Stimulated activated CD8-positive, alpha-beta memory T cell treated with anti-CD3 and anti-CD28 coated beads, Interleukin-7, amount 100 ng/mL, for 24 hours (primary cell): ENCODE results near the gene ENAH.

Experiments used
- DNase-seq: peaks from one replicate; pipeline ENCODE4 v3.0.0-alpha.2; 2020; ENCODE audit warnings: low read depth

The ENAH gene

GRCh38 chr1:225453797-225454648, 198.9 kb downstream of the ENAH start:
- DNase-seq: no peak

GRCh38 chr1:225451840-225452515, 200.9 kb downstream of the ENAH start:
- DNase-seq: no peak

DNA sequence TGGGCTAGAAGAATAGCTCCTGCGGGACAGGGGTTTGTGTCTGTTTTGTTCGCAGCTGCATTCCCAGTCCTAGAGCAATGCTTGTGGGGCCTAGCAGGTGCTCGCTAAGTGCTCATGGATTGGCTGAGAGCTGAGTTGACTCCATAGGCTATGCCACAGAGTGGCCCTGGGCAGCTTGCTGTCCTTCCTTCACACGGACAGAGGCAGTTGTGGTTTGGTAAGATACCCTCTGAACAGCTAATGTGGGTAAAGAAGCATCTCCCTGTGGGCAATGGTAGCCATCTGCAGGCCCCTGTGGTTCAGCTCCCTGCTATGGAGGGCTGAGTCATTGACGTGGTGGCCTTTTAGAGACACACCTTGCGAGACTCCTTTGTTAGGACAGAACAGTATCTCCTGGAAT, 201.6 kb downstream of the ENAH start:
- no peak for DNase-seq

GRCh38 chr1:225450491-225451191, 202.3 kb downstream of the ENAH start:
- DNase-seq: no peak

- DNase-seq: no peak
Observed at GRCh38 chr1:225449774-225450173, 203.1 kb downstream of the ENAH start.

- DNase-seq: no peak
Observed at GRCh38 chr1:225449261-225449660, 203.7 kb downstream of the ENAH start.

DNA sequence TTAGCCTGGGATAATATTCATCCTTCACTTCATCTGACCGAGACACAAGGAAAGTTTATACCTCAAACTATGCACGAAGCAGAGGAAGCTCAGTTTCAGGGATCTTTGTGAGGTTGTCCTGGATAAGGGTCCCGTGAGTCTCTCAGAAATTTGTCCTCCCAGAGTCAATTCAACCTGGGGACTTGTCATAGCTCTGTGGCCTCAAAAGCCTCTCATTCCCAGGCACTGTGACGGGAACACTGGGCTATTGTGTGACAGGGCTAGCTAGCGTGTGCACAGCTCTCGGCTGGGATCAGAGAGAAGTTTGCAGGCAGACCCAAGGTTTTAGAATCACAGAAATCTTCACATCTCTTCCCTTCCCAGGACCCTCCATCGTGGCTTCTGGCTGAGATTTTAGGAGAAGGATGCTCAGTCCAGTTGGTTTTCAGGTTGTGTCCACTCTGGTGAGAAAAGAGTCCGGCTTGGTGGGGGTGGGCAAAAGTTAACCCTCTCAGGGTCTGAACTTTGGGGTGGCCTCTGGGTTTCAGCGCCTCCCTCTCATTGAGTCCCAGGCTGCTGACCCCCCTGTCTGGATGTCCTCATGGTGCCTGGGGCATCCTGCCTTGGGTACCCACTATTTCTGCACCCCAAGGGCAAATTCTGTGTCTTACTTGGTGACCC, 204.6 kb downstream of the ENAH start:
- no peak for DNase-seq

GRCh38 chr1:225447650-225448089, 205.3 kb downstream of the ENAH start:
- DNase-seq: no peak

- DNase-seq: no peak
Observed at GRCh38 chr1:225446981-225447615, 205.8 kb downstream of the ENAH start.

- DNase-seq: no peak
Observed at GRCh38 chr1:225446595-225446960, 206.3 kb downstream of the ENAH start.

DNA sequence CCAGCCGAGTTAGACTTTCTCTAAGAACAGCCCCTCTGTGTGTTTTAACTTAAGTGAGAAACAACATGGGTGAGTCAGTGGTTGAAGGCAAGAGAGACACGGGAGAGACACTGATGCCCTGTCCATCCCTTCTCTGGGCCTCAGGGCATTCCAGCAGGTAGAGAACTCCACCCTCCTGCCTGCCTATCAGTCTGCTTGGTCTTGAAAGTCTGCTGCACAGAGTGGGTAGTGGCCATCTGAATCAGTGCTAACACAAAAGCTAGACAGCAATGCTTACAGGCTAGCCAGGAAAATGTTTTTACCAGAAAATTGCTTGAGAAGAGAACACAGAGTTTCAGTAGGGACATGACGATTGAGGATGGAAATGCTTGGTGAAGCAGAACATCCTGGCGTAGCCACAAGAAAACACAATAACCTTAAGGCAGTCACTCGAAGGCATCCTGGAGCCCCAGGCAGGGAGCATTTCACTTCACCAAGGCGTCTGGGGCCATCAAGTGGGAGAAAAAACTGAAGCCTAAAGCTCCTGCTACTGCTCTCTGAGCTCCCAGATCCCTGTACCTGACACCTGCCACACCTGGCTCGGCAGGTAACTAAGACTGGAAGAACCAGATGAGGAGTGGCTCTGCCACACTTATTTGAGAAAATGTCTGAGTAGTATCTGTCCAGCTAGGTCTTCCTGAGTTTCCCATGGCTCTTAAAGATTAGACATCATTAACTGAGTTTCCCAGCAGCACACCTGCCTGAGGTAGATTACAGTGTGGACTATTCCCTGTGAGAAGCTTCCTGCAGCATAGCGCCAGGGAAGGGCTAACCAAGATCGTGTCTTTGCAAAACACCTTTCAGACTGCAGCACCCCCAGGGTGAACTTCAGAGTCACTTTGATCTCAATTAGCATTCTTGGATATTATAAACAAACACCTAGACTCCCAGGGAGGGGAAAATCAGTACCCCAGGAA, 207.0 kb downstream of the ENAH start:
- DNase-seq: no peak

DNA sequence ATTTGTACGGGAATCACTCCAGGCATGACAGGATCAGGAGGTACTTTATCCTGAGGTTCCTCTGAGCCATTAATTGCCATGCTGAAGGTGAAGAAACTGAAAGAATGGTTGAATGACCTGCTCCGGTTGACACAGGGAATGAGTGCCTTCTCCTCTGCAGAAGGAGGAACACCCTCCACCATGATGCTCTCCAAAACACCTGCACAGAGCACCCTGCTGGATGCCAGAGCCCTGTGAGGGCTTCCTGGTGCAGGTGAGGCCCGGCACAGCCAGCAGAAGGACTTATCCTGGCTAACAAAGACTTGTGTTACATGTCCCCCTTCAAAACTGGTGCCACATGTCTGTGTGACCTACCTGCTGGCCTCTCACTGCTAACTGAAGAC, 210.8 kb downstream of the ENAH start:
- DNase-seq: no peak

DNA sequence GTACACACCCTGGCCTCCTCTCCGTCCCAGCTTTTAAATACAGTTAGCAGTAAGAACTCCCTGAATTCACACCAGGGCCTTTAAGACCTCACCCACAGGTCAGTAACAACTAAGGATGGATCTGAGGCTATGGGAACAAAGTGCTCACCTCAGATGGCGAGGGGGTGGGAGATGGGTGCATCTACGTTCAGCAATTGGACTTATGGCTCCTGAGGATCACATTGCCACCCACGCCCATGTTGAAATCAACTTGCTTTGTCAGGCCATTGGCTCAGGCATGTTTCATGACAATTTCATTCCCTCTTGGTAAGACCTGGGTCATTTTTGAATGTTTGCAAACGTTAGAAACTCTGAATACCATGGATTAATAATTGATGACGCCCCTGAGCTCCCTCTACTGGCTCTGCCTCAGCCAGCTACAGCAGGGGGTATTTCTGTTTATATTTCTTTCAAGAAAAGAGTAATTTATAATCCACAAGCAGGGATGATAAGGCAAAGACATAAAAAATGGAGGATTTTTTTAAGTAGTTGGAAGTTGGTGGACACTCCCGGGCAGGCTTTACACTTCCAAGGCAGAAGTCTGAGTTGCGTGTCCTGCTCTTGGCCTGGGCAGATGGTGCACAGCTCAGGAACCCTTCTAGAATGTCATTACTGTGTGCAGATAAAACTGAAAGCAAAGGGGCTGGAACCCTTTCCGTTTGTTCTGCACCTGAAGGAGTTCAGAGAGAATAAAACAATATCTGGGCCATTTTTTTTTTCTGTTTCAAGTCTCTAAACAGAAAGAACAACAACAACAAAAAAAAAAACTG, 211.4 kb downstream of the ENAH start:
- DNase-seq: no peak

DNA sequence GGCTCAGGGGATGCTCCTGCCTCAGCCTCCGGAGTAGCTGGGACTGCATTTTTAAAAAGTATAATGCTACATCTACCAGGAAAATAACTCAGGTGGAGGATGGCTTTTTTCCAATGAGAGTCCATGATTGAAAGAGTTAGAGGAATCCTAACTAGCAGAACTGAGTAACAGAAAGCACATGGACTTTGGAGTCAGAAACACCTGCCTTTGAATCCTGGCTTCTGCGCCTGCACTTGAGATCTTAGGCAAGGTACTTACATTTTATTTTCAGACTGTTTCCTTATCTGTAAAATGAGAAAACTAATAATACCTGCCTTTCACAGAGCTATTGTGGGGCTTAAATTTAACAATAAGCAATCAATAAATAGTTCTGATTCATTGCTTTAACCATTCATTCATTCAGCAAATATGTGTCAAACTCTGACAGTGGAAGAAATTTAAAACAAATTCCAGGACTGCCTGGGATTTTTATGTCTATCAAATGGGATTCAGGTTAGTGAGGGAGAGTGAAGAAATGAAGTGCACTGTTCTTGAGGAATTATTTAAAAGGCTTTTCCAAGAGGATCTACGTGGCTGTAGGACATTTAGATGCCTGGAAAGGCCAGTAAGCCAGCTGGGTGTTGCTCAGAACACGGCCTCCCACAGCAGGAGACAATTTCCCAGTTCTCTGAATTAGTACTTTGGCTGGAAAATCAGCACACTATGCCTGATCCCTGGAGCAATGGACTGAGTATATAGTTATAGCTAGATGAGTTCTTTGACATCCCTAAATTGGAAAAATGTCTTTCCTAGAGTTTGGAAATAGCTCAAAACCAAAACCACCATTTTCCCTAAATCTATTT, 212.3 kb downstream of the ENAH start:
- DNase-seq: no peak

GRCh38 chr1:225437710-225438437, 215.0 kb downstream of the ENAH start:
- DNase-seq: no peak
